ENCODE measurements around the gene ROR2.
"Not testable (repeated sequence)": the region's sequence is repeated elsewhere in the genome, so short reads cannot be mapped to it uniquely, and the experiment has no call there.

Gene ROR2

GRCh38 chr9:91924090-91924489 lies 25.9 kb downstream of the ROR2 start:
- DNase-seq (ENCODE audit: low read depth, low spot score), result no peak

GRCh38 chr9:91923145-91923544 lies 26.9 kb downstream of the ROR2 start:
- no peak for DNase-seq (ENCODE audit: low read depth, low spot score)

GRCh38 chr9:91921371-91921770 lies 28.7 kb downstream of the ROR2 start:
- DNase-seq (ENCODE audit: low read depth, low spot score), result peak; percentile 90

- no peak for DNase-seq (ENCODE audit: low read depth, low spot score)
Observed at GRCh38 chr9:91920630-91921350, 29.2 kb downstream of the ROR2 start.

GRCh38 chr9:91919621-91920020 lies 30.4 kb downstream of the ROR2 start:
- no peak for DNase-seq (ENCODE audit: low read depth, low spot score)

GRCh38 chr9:91917436-91917835 lies 32.6 kb downstream of the ROR2 start:
- DNase-seq (ENCODE audit: low read depth, low spot score), result no peak

- no peak for DNase-seq (ENCODE audit: low read depth, low spot score)
Observed at GRCh38 chr9:91915524-91916263, 34.3 kb downstream of the ROR2 start.

- no peak for DNase-seq (ENCODE audit: low read depth, low spot score)
Observed at GRCh38 chr9:91914937-91915336, 35.1 kb downstream of the ROR2 start.

GRCh38 chr9:91914404-91914803 lies 35.6 kb downstream of the ROR2 start:
- no peak for DNase-seq (ENCODE audit: low read depth, low spot score)

- no peak for DNase-seq (ENCODE audit: low read depth, low spot score)
Observed at GRCh38 chr9:91913986-91914385, 36.0 kb downstream of the ROR2 start.

GRCh38 chr9:91913096-91913495 lies 36.9 kb downstream of the ROR2 start:
- no peak for DNase-seq (ENCODE audit: low read depth, low spot score)

GRCh38 chr9:91911657-91912056 lies 38.4 kb downstream of the ROR2 start:
- DNase-seq (ENCODE audit: low read depth, low spot score), result no peak

GRCh38 chr9:91909256-91909655 lies 40.8 kb downstream of the ROR2 start:
- DNase-seq (ENCODE audit: low read depth, low spot score), result not testable (repeated sequence)

- no peak for DNase-seq (ENCODE audit: low read depth, low spot score)
Observed at GRCh38 chr9:91908746-91909145, 41.3 kb downstream of the ROR2 start.

- no peak for DNase-seq (ENCODE audit: low read depth, low spot score)
Observed at GRCh38 chr9:91908293-91908623, 41.8 kb downstream of the ROR2 start.

- peak; percentile 70 for DNase-seq (ENCODE audit: low read depth, low spot score)
Observed at GRCh38 chr9:91907484-91908292, 42.3 kb downstream of the ROR2 start.

- DNase-seq (ENCODE audit: low read depth, low spot score), result no peak
Observed at GRCh38 chr9:91905991-91906469, 44.0 kb downstream of the ROR2 start.

GRCh38 chr9:91905237-91905650 lies 44.8 kb downstream of the ROR2 start:
- no peak for DNase-seq (ENCODE audit: low read depth, low spot score)

- no peak for DNase-seq (ENCODE audit: low read depth, low spot score)
Observed at GRCh38 chr9:91904588-91905236, 45.3 kb downstream of the ROR2 start.

GRCh38 chr9:91903126-91903911 lies 46.7 kb downstream of the ROR2 start:
- DNase-seq (ENCODE audit: low read depth, low spot score), result no peak

Data from ELF-1 (cell line).